MG63 (cell line): ENCODE measurements around the gene IL17REL. TPM values are rescaled to one million over a fixed set of nuclear protein-coding genes. Genes with fewer than 3 reads are reported as not detected.

Experiments used
- DNase-seq: peaks from one replicate; pipeline ENCODE4 v3.0.0-alpha.2; 2020
- H3K27me3 ChIP-seq: fragments of 250-450 bp; sonication (Bioruptor Pico); 2 replicates; pipeline ENCODE4 v1.5.1; 2020; ENCODE audit warnings: mild to moderate bottlenecking, moderate library complexity
- H3K36me3 ChIP-seq: fragments of 250-450 bp; sonication (Bioruptor Pico); 2 replicates; pipeline ENCODE4 v1.5.1; 2020; ENCODE audit warnings: mild to moderate bottlenecking, moderate library complexity
- H3K4me3 ChIP-seq: fragments of 250-450 bp; sonication (Bioruptor Pico); 2 replicates; pipeline ENCODE4 v1.5.1; 2020; ENCODE audit warnings: mild to moderate bottlenecking, moderate library complexity
- H3K9me3 ChIP-seq: fragments of 250-450 bp; sonication (Bioruptor Pico); 2 replicates; pipeline ENCODE4 v1.5.1; 2020; ENCODE audit warnings: mild to moderate bottlenecking, moderate library complexity
- total RNA-seq: library from RNA; depleted of rRNA; stranded (reverse); fragments of >200 nt; shearing (Covaris generic); gene quantifications from 2 replicates; pipeline ENCODE4 v1.2.3, GENCODE V29; 2014; ENCODE audit warnings: low replicate concordance

Gene IL17REL
- total RNA-seq, 1 experiment from 2014 or later: not detected

GRCh38 chr22:49961005-49961600, 51.5 kb downstream of the IL17REL start:
- Histone ChIP-seq H3K9me3 (no peaks in the 10 kb centered on the region), H3K27me3 (no peaks in the 10 kb centered on the region), H3K4me3 (peak overlapping the region; percentile 66), H3K36me3 (peaks cover 28% of the 10 kb centered on the region)
- DNase-seq: peak; percentile 44

DNA sequence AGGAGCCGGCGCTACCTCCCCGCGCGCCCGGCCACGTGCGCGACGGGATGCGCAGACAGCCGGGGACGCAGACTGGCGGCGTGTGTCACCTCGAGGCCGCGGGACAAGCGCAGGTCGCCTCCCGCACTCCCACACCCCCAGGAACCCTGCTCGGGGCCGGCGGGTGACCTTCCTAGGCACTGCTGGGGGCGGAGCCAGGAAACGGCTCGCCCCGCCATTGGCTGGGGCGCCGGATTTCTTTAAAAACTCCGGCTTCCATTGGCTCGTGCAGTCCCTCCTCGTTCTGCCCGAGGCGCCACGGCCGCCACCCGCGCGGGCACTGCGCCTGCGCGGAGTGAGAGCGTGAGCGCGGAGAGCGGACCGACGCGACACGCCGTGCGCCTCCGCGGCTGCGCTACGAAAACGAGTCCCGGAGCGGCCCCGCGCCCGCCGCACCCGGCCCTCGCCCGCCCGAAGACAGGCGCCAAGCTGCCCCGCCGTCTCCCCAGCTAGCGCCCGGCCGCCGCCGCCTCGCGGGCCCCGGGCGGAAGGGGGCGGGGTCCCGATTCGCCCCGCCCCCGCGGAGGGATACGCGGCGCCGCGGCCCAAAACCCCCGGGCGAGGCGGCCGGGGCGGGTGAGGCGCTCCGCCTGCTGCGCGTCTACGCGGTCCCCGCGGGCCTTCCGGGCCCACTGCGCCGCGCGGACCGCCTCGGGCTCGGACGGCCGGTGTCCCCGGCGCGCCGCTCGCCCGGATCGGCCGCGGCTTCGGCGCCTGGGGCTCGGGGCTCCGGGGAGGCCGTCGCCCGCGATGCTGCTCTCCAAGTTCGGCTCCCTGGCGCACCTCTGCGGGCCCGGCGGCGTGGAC, 52.2 kb downstream of the IL17REL start, which contains the start of gene PIM3:
PIM3 (plus strand) TSS at position 614 of the 846 bp plus-strand sequence; CDS start at position 790, 176 bp downstream.
- no peaks in the 10 kb centered on the region for H3K9me3 ChIP-seq
- H3K36me3 ChIP-seq: peaks cover 28% of the 10 kb centered on the region
- peak; percentile 94 for DNase-seq
- H3K27me3 ChIP-seq: no peaks in the 10 kb centered on the region
- peak within 1 kb of the TSS; percentile 72 for H3K4me3 ChIP-seq

GRCh38 chr22:49959782-49960158, 52.8 kb downstream of the IL17REL start:
- Histone ChIP-seq H3K36me3 (peaks cover 26% of the 10 kb centered on the region), H3K4me3 (peak overlapping the region; percentile 72), H3K27me3 (no peaks in the 10 kb centered on the region), H3K9me3 (no peaks in the 10 kb centered on the region)
- DNase-seq: peak; percentile 56

- no peaks in the 10 kb centered on the region for H3K27me3 ChIP-seq
- H3K36me3 ChIP-seq: peaks cover 24% of the 10 kb centered on the region
- H3K4me3 ChIP-seq: peak overlapping the region; percentile 72
- no peaks in the 10 kb centered on the region for H3K9me3 ChIP-seq
- no peak for DNase-seq
Measured at GRCh38 chr22:49958931-49959781, 53.4 kb downstream of the IL17REL start.

GRCh38 chr22:49958366-49958921, 54.1 kb downstream of the IL17REL start:
- Histone ChIP-seq H3K27me3 (no peaks in the 10 kb centered on the region), H3K9me3 (no peaks in the 10 kb centered on the region), H3K36me3 (peaks cover 17% of the 10 kb centered on the region), H3K4me3 (no peak overlapping the region)
- no peak for DNase-seq

DNA sequence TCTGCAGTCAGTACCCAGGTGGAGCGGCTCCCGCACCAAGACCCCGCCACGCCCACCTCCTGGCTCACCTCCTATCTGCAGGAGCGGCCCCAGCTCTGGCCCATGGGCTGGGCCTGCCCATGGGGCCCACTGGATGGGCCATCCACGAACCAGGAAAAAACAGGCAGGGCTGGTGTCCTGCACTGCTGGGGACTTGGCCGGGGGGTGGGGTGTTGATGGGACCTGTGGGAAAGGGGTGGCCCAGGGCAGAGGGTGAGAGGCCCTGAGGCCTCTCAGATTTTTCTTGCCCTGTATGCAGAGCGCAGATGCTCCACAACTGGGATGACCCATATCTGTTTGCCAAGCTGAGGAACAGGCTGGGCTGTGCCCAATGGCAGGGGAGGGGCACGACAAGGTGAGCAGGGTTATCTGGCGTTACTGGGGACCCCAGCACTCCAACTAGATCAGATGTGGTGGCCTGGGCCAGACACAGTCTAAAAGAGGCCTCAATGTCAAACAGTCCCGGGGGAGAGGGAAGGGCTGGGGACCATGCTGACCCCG, 54.7 kb downstream of the IL17REL start:
- no peak for DNase-seq
- no peaks in the 10 kb centered on the region for H3K27me3 ChIP-seq
- H3K36me3 ChIP-seq: peaks cover 11% of the 10 kb centered on the region
- no peak overlapping the region for H3K4me3 ChIP-seq
- no peaks in the 10 kb centered on the region for H3K9me3 ChIP-seq

DNA sequence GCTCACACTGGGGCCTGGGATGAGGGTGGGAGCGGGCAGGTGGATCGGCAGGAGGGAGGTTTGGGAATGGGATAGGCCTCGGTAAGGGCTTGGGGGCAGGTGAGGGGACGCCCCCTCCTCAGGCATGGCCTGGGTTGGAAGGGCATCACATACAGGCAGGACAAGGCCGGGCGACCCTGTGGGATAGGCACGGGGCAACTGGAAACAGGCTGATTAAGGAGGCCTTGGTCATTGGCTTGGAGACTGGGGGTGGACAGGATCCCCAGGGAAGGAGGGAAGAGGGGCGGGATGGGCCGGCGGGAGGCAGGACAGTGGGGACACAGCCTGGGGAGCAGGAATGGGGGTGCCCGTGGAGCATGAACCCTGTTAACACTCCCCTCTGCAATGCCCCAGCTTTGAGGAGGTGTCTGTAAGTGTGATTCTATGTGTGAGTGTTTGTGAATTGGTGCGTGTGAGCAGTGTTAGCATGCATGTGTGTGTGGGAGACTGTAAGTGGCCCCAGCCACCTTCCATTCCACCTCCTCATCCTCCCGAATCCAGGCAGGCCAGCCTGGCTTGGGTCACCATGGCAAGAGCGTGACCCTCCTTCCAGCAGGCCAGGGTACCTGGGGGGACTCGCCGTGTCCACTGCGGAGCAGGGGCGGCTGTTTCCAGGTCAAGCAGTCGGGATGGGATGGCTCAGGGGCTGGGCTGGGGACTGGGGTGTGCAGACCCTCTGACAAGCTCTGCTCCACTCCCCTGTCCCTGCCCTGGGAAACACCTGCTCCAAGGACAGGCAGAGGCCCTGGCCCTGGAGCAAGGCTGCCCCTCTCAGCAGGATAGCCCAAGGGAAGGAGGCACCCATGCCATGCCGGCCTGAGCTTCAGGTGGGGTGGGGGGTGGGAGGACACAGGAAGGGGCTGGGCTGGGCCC, 55.4 kb downstream of the IL17REL start:
- Histone ChIP-seq H3K9me3 (no peaks in the 10 kb centered on the region), H3K4me3 (no peak overlapping the region), H3K36me3 (peaks cover 6% of the 10 kb centered on the region), H3K27me3 (no peaks in the 10 kb centered on the region)
- peak; percentile 0 for DNase-seq

GRCh38 chr22:49956418-49956770, 56.2 kb downstream of the IL17REL start:
- H3K27me3 ChIP-seq: no peaks in the 10 kb centered on the region
- no peak overlapping the region for H3K4me3 ChIP-seq
- no peaks in the 10 kb centered on the region for H3K9me3 ChIP-seq
- H3K36me3 ChIP-seq: peaks cover under 1% of the 10 kb centered on the region
- no peak for DNase-seq

DNA sequence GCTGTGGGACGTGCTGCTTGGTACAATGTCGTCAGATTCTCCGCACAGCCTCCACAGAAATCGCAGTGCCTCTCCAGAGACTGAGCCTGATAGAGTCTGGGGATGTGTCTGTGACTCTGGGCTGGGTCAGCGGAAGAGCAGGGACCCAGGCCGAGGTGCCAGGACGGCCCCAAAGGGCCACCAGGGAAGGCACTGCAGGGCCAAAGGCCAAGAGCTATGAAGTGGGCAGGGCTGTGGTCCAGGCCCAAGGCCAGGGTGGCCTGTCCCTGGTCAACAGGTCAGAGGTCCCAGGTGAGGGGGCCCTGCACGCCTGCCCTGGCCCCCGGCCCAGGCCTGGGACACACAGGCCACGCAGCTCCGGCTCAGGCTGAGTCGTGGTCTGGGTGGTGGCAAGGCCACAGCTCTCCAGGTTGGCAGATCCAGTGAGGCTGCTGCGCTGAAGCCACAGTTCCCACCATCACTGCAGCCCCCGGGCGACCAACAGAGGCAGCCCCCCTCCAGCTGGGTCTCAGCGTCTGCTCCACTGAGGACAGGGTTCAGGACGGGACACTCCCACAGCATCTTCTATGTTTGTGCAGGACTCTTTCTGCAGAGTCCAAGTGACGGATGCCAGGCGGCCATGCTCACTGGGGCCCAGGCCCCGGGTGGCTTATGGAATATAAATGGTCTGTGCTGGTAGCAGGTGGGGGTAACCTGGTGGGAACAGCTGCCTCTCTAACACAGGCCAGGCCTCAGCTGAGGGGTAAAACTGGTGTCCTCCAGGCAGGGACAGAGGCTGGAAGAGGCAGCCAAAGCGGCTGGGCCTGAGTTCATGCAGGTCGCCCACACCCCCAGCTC, 56.8 kb downstream of the IL17REL start:
- Histone ChIP-seq H3K9me3 (no peaks in the 10 kb centered on the region), H3K27me3 (no peaks in the 10 kb centered on the region)

DNA sequence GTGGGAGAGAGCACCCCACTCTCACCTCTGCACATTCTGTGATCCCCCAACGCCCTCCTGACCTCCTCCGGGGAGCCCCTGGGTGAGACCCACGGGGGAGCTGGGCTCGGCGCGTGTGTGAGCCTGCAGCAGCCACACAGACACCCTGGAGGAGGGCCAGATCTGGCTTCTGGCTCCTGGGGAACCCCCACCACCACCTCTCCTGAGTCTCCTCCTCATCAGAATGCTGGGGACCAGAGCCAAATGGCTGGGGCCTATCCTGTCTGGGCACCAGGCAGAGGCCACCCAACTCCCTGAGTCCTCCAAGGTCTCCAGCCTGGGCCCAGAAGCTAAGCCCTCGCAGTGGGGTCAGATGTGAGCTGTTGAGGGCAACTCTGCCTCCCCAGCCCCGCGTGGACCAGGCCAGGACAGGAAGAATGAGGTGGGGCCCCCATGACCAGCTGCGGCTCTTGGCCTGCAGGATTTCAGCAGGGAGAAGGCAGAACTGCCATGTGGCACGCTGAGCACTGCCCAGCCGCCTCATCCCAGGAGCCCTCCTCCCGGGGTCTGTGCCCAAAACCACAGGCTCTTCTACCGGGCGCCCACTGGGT, 57.5 kb downstream of the IL17REL start:
- DNase-seq: no peak
- Histone ChIP-seq H3K4me3 (no peak overlapping the region), H3K27me3 (no peaks in the 10 kb centered on the region), H3K9me3 (no peaks in the 10 kb centered on the region), H3K36me3 (no peaks in the 10 kb centered on the region)

More for the DNA sequence above, 56.8 kb downstream of the IL17REL start:
- Histone ChIP-seq H3K4me3 (no peak overlapping the region), H3K36me3 (no peaks in the 10 kb centered on the region)
- no peak for DNase-seq

- no peak for DNase-seq
- no peaks in the 10 kb centered on the region for H3K27me3 ChIP-seq
- H3K4me3 ChIP-seq: no peak overlapping the region
- no peaks in the 10 kb centered on the region for H3K36me3 ChIP-seq
- no peaks in the 10 kb centered on the region for H3K9me3 ChIP-seq
Measured at GRCh38 chr22:49954354-49954753, 58.2 kb downstream of the IL17REL start.

DNA sequence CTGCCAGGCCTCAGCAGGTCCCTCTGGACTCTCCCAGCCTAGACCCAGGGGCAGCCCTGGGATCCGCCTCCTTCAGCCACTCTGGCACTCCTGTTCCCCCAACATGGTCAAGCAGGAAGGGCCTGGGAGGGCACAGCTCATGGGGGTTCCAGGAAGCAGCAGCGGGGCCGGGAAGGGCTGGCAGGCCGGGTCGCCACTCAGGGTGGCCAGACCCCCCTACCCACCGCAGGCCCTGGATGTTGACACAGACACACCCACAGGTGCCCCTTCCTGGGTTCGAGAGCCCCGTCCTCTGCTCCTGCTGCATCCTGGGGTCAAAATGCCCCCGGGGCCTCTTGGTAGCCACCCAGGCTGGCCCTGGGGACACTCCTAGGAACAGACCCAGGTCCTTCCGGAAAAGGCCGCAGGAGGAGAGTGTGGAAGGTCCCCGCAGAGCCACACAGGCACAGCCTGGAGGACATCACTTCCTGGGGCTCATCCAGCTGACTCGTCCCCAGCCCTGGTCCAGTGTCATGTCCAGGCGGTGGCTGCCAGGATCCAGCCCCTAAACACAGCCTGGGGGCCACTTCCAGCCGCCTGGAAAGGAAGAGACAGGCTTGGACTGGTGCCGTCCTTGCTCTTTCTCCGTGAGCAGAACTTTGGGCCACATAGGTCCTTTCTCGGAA, 58.8 kb downstream of the IL17REL start:
- H3K9me3 ChIP-seq: no peaks in the 10 kb centered on the region
- no peaks in the 10 kb centered on the region for H3K36me3 ChIP-seq
- no peak overlapping the region for H3K4me3 ChIP-seq
- peak; percentile 30 for DNase-seq
- H3K27me3 ChIP-seq: no peaks in the 10 kb centered on the region

DNA sequence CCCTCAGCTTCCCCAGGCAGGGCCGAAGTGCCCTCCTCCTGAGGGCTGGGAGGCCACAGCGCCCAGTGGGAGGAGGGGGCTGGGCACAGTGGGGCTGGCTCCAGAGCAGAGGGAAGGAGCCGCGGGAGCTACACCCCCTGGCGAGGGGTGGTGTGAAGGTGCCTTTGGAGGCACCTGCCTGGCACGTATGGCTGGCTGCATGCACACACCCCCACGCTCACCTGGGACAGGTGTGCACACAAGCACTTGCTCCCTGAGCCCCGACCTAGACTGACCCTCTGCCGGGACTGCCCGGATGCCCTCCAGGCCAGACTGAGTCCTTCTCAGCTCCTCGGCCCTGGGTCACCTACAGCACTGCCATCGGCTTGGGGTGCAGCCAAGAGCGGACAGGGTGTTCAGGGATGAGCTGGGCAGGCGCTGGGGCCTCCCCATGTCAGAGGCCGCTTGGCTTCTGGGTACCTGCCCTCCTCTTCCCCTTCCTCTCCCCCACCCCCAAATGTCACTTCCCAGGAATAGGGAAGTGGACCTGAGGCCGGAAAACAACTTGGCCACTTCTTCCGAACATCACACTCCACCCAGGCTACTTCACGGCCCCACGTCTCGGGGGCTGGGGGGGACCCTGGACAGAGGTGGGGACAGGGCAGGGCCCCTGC, 59.4 kb downstream of the IL17REL start:
- no peaks in the 10 kb centered on the region for H3K36me3 ChIP-seq
- H3K4me3 ChIP-seq: no peak overlapping the region
- no peak for DNase-seq

More for the DNA sequence above, 59.4 kb downstream of the IL17REL start:
- H3K9me3 ChIP-seq: no peaks in the 10 kb centered on the region
- H3K27me3 ChIP-seq: no peaks in the 10 kb centered on the region
